NT2/D1 (cell line): ENCODE data around the gene PSME2.

Experiments used
- SUZ12 ChIP-seq: IDR thresholded peaks from 2 replicates; pipeline ENCODE4 v1.6.1; 2011; ENCODE audit not compliant: insufficient read length, insufficient read depth; ENCODE audit errors: extremely low read depth
- YY1 ChIP-seq: IDR thresholded peaks from 2 replicates; pipeline ENCODE4 v1.6.1; 2011; ENCODE audit not compliant: insufficient read length, insufficient read depth
- ZNF274 ChIP-seq: IDR thresholded peaks from 2 replicates; pipeline ENCODE4 v1.6.1; 2011; ENCODE audit warnings: mild to moderate bottlenecking, low read depth, low read length

DNA sequence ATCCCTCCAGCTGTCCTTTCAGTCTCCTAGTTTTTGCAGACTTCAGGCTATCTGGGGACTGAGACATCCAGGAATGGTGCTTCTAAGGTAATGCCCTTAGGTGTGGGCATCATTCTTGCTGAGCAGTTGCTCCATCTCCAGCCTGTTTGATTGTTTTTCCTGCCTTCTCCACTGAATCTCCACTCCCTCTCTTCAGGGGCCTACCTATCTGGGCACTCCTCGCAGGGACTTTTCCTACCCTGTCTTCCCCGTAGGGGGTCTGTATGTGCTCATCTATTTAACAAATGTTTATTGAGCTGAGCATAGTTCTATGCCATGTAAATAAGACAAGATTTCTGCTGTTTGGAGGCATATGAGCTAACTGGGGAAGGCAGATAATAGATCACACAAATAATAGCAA is 13.4 kb downstream of the PSME2 start:
- TF ChIP-seq SUZ12, result no peak
- no peak for TF ChIP-seq ZNF274
- no peak for TF ChIP-seq YY1
